CD14-positive monocyte (primary cell): ENCODE results near the gene PARP15. TPM values are rescaled to one million over a fixed set of nuclear protein-coding genes. Genes with fewer than 3 reads are reported as not detected.

Source experiments
- DNase-seq, 3 donors: peaks; one replicate each; pipeline ENCODE4 v3.0.0-alpha.2; 2011 to 2022
- H2AFZ ChIP-seq: 2 replicates; pipeline ENCODE4 v1.6.0; 2012; ENCODE audit warnings: mild to moderate bottlenecking, low read depth, low read length, inconsistent platforms; ENCODE audit not compliant: insufficient read depth, poor library complexity, severe bottlenecking
- H3K27ac ChIP-seq, 2 donors: 1 replicate in 1 of 2; 2 replicates in 1 of 2; pipeline ENCODE4 v1.5.1; 2012 to 2013; ENCODE audit warnings: low read length in 2 of 2, control low read depth in 1 of 2, inconsistent platforms in 1 of 2, low read depth in 1 of 2, mild to moderate bottlenecking in 1 of 2
- H3K27me3 ChIP-seq, 2 donors: one replicate each; pipeline versions ENCODE4 v1.6.0 to v1.6.1; 2011 to 2013; ENCODE audit warnings: low read length in 2 of 2; ENCODE audit not compliant: control insufficient read depth in 2 of 2, insufficient read depth in 2 of 2
- H3K36me3 ChIP-seq, 2 donors: replicated peaks in 1 of 2; 1 replicate in 1 of 2; 2 replicates in 1 of 2; pipeline versions ENCODE4 v1.5.1 to v1.6.1; 2012 to 2013; ENCODE audit warnings: low read length in 2 of 2, control low read depth in 1 of 2, inconsistent platforms in 1 of 2, mild to moderate bottlenecking in 1 of 2; ENCODE audit not compliant: insufficient read depth in 2 of 2, control insufficient read depth in 1 of 2
- H3K4me1 ChIP-seq, 2 donors: 1 replicate in 1 of 2; 2 replicates in 1 of 2; pipeline versions ENCODE4 v1.5.1 to v1.6.1; 2012 to 2013; ENCODE audit warnings: low read length in 2 of 2, control low read depth in 1 of 2, inconsistent platforms in 1 of 2, mild to moderate bottlenecking in 1 of 2, moderate library complexity in 1 of 2; ENCODE audit not compliant: insufficient read depth in 2 of 2, control insufficient read depth in 1 of 2
- H3K4me2 ChIP-seq: replicated peaks from 2 replicates; pipeline ENCODE3; 2012; ENCODE audit warnings: low read length, moderate library complexity, mild to moderate bottlenecking; ENCODE audit not compliant: poor library complexity, severe bottlenecking; ENCODE audit errors: extremely low read depth
- H3K4me3 ChIP-seq, 3 experiments: fragments of 200-600 bp in 1 of 3; sonication (generic) in 1 of 3; replicated peaks in 1 of 3; 1 replicate in 2 of 3; 2 replicates in 1 of 3; pipeline ENCODE4 v1.5.1; 2011 to 2013; ENCODE audit warnings: low read length in 3 of 3, mild to moderate bottlenecking in 3 of 3, control low read depth in 2 of 3, low read depth in 2 of 3, inconsistent platforms in 1 of 3, moderate library complexity in 1 of 3
- H3K79me2 ChIP-seq: 2 replicates; pipeline ENCODE4 v1.6.0; 2012; ENCODE audit warnings: mild to moderate bottlenecking, control low read depth, inconsistent platforms, low read length, moderate library complexity; ENCODE audit not compliant: insufficient read depth
- H3K9ac ChIP-seq: 2 replicates; pipeline ENCODE4 v1.6.0; 2017; ENCODE audit warnings: low read length, mild to moderate bottlenecking; ENCODE audit not compliant: insufficient read depth, poor library complexity, severe bottlenecking
- H3K9me3 ChIP-seq, 2 donors: replicated peaks in 1 of 2; 1 replicate in 1 of 2; 2 replicates in 1 of 2; pipeline versions ENCODE4 v1.5.1 to v1.6.1; 2012 to 2013; ENCODE audit warnings: low read length in 2 of 2, control low read depth in 1 of 2; ENCODE audit not compliant: control insufficient read depth in 1 of 2, insufficient read depth in 1 of 2
- H4K20me1 ChIP-seq: 2 replicates; pipeline ENCODE4 v1.6.0; 2012; ENCODE audit warnings: mild to moderate bottlenecking, low read length, control low read depth, moderate library complexity; ENCODE audit not compliant: insufficient read depth
- H3K27ac Mint-ChIP-seq, 7 donors: one replicate each; pipeline ENCODE4 v1.8.0; 2020; ENCODE audit warnings: mild to moderate bottlenecking in 7 of 7, mixed read lengths in 7 of 7, moderate library complexity in 6 of 7, inconsistent platforms in 2 of 7
- H3K27me3 Mint-ChIP-seq, 3 donors: one replicate each; pipeline ENCODE4 v1.8.0; 2021 to 2022; ENCODE audit warnings: low read depth in 3 of 3, mild to moderate bottlenecking in 3 of 3, mixed read lengths in 3 of 3, moderate library complexity in 3 of 3, inconsistent platforms in 1 of 3
- H3K36me3 Mint-ChIP-seq, 2 donors: one replicate each; pipeline ENCODE4 v1.8.0; 2020; ENCODE audit warnings: mixed read lengths in 2 of 2, inconsistent platforms in 1 of 2, mild to moderate bottlenecking in 1 of 2
- H3K4me1 Mint-ChIP-seq: one replicate; pipeline ENCODE4 v1.8.0; 2020; ENCODE audit warnings: mild to moderate bottlenecking, mixed read lengths
- H3K4me3 Mint-ChIP-seq, 2 donors: one replicate each; pipeline ENCODE4 v1.8.0; 2020; ENCODE audit warnings: mild to moderate bottlenecking in 2 of 2, mixed read lengths in 2 of 2, moderate library complexity in 1 of 2
- H3K9me3 Mint-ChIP-seq, 7 donors: one replicate each; pipeline ENCODE4 v1.8.0; 2020 to 2022; ENCODE audit warnings: mixed read lengths in 7 of 7, mild to moderate bottlenecking in 6 of 7, moderate library complexity in 6 of 7, inconsistent platforms in 2 of 7
- WGBS: methylation state at CpG from one replicate; pipeline ENCODE4 v1.1.5; 2013; ENCODE audit warnings: missing lambda C conversion rate; ENCODE audit not compliant: insufficient coverage; 5-methylcytosine and 5-hydroxymethylcytosine counted together
- intact Hi-C, 2 donors: fragments of 100-400 bp; cut with micrococcal nuclease; formaldehyde crosslinking; loops; one replicate each; pipeline versions ENCODE4 v1.15.0 to v1.15.1; 2023
- polyA plus RNA-seq, 3 donors: library from polyadenylated mRNA; depleted of rRNA in 1 of 3; unstranded in 2 of 3; stranded (reverse) in 1 of 3; fragments of 300-500 nt in 2 of 3; fragments of >200 nt in 1 of 3; fragmentation: Illumina TruSeq in 2 of 3; gene quantifications; 1 replicate in 2 of 3; 2 replicates in 1 of 3; pipeline ENCODE4 v1.2.3, GENCODE V29; 2012 to 2021
- TF ChIP-seq, protein P1 (sequence below): fragments of 200-600 bp; IDR thresholded peaks from one replicate; pipeline ENCODE4 v1.8.0; 2022; ENCODE audit warnings: antibody characterized with exemption, mild to moderate bottlenecking

Gene PARP15
- polyA plus RNA-seq, 3 donors, result 0.23 to 4.4 (median 0.28) TPM

DNA sequence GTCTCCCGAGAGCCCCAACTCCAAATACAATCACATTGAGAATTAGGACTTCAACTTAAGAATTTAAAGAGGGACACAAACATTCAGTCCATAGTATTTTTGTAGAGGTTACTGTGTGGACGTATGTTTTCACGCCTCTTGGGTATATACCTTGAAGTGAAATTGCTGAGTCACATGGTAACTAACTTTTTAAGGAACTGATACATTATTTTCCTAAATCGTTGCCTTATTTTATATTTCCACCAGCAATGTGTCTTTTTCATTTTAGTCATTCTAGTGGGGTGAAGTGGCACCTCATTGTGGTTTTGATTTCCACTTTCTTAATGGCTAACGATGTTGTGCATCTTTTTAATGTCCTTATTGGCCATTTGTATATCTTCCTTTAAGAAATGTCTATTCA lies 11.8 kb downstream of the PARP15 start:
- H3K36me3 ChIP-seq, result no peaks in the 10 kb centered on the region
- no peak overlapping the region for H3K9ac ChIP-seq
- peaks cover 3 to 9% of the 10 kb centered on the region in 2 donors for H3K4me1 ChIP-seq
- Mint-ChIP-seq H3K4me1 (peaks cover 19% of the 10 kb centered on the region), H3K4me3 (no peak overlapping the region), H3K27me3 (no peaks in the 10 kb centered on the region), H3K27ac (peak overlapping the region in 1 of 7 donors; percentile 83), H3K36me3 (peaks cover 0 to 2% of the 10 kb centered on the region in 2 donors), H3K9me3 (peaks cover 0 to 3% (median 0%) of the 10 kb centered on the region in 7 donors)
- no peak overlapping the region for H2AFZ ChIP-seq
- no peaks in the 10 kb centered on the region for H3K9me3 ChIP-seq
- TF ChIP-seq, protein P1, sequence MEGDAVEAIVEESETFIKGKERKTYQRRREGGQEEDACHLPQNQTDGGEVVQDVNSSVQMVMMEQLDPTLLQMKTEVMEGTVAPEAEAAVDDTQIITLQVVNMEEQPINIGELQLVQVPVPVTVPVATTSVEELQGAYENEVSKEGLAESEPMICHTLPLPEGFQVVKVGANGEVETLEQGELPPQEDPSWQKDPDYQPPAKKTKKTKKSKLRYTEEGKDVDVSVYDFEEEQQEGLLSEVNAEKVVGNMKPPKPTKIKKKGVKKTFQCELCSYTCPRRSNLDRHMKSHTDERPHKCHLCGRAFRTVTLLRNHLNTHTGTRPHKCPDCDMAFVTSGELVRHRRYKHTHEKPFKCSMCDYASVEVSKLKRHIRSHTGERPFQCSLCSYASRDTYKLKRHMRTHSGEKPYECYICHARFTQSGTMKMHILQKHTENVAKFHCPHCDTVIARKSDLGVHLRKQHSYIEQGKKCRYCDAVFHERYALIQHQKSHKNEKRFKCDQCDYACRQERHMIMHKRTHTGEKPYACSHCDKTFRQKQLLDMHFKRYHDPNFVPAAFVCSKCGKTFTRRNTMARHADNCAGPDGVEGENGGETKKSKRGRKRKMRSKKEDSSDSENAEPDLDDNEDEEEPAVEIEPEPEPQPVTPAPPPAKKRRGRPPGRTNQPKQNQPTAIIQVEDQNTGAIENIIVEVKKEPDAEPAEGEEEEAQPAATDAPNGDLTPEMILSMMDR, result no peak
- intact Hi-C loops, result no loop called here
- no CpG with 5 or more reads among the region's 5 CpGs for WGBS
- peak in 1 of 3 donors; percentile 19 for DNase-seq
- no peak overlapping the region for H3K27ac ChIP-seq
- H3K79me2 ChIP-seq, result no peaks in the 10 kb centered on the region
- no peak overlapping the region for H3K4me2 ChIP-seq
- no peaks in the 10 kb centered on the region for H4K20me1 ChIP-seq
- no peaks in the 10 kb centered on the region for H3K27me3 ChIP-seq
- no peak overlapping the region for H3K4me3 ChIP-seq

DNA sequence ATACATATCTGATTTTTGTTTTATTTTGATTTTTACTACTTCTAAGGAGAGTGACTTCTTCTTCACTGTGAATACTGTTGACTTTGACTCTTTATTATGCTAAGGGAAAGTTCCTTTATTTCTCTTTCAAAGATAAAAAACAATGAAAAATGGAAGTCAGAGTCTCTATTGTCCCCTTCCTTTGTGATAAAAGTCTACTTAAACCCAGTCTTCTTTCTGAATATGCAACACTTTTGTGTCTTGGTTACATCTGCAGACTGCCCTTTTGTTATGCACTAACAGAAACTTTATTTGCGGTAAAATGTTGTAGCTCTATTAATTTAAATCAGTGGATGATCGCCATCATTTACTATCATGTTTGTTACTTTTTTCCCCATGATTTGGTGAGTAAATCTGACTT lies 13.2 kb downstream of the PARP15 start:
- DNase-seq, result no peak
- no peak overlapping the region for H3K27ac ChIP-seq
- H3K9me3 Mint-ChIP-seq, result peaks cover 0 to 3% (median 0%) of the 10 kb centered on the region in 7 donors
- H3K79me2 ChIP-seq, result no peaks in the 10 kb centered on the region
- TF ChIP-seq, protein P1, result no peak
- no peaks in the 10 kb centered on the region for H4K20me1 ChIP-seq
- intact Hi-C loops, result no loop called here
- H3K27me3 ChIP-seq, result no peaks in the 10 kb centered on the region
- H3K36me3 ChIP-seq, result no peaks in the 10 kb centered on the region
- H2AFZ ChIP-seq, result no peak overlapping the region
- no peak overlapping the region for H3K4me2 ChIP-seq
- H3K27me3 Mint-ChIP-seq, result no peaks in the 10 kb centered on the region
- H3K4me1 ChIP-seq, result peaks cover 3 to 9% of the 10 kb centered on the region in 2 donors
- no peak overlapping the region for H3K4me3 ChIP-seq
- H3K4me3 Mint-ChIP-seq, result no peak overlapping the region
- no peaks in the 10 kb centered on the region for H3K9me3 ChIP-seq
- H3K27ac Mint-ChIP-seq, result no peak overlapping the region
- H3K36me3 Mint-ChIP-seq, result no peaks in the 10 kb centered on the region
- WGBS, result no CpG with 5 or more reads among the region's 2 CpGs
- H3K9ac ChIP-seq, result no peak overlapping the region
- peaks cover 19% of the 10 kb centered on the region for H3K4me1 Mint-ChIP-seq
